Nephron progenitor cell (in vitro differentiated cells): ENCODE measurements around the gene MED12L.
A peak's percentile ranks its signal among the peaks of the same experiment; 100 is the strongest.

Source experiments
- DNase-seq: peaks from one replicate; pipeline ENCODE4 v3.0.0; 2021
- H3K27ac Mint-ChIP-seq: 2 replicates; pipeline ENCODE4 v1.8.0; 2021; ENCODE audit warnings: mild to moderate bottlenecking, moderate library complexity, mixed read lengths
- H3K27me3 Mint-ChIP-seq: 2 replicates; pipeline ENCODE4 v1.8.0; 2021; ENCODE audit warnings: mild to moderate bottlenecking, low read depth, mixed read lengths; ENCODE audit not compliant: poor library complexity
- H3K36me3 Mint-ChIP-seq: 2 replicates; pipeline ENCODE4 v1.8.0; 2021; ENCODE audit warnings: low read depth, mixed read lengths
- H3K4me1 Mint-ChIP-seq: 2 replicates; pipeline ENCODE4 v1.8.0; 2021; ENCODE audit warnings: mixed read lengths
- H3K4me3 Mint-ChIP-seq: 2 replicates; pipeline ENCODE4 v1.8.0; 2021; ENCODE audit warnings: mild to moderate bottlenecking, moderate library complexity, mixed read lengths
- H3K9me3 Mint-ChIP-seq: 2 replicates; pipeline ENCODE4 v1.8.0; 2021; ENCODE audit warnings: mild to moderate bottlenecking, moderate library complexity, mixed read lengths
- TF ChIP-seq, protein P1 (sequence below): fragments of 200-600 bp; sonication (generic); IDR thresholded peaks from 2 replicates; pipeline ENCODE4 v1.5.0; 2021; ENCODE audit warnings: antibody characterized with exemption

Gene MED12L

GRCh38 chr3:151296226-151296625, 210.8 kb downstream of the MED12L start:
- DNase-seq: no peak
- TF ChIP-seq, protein P1, sequence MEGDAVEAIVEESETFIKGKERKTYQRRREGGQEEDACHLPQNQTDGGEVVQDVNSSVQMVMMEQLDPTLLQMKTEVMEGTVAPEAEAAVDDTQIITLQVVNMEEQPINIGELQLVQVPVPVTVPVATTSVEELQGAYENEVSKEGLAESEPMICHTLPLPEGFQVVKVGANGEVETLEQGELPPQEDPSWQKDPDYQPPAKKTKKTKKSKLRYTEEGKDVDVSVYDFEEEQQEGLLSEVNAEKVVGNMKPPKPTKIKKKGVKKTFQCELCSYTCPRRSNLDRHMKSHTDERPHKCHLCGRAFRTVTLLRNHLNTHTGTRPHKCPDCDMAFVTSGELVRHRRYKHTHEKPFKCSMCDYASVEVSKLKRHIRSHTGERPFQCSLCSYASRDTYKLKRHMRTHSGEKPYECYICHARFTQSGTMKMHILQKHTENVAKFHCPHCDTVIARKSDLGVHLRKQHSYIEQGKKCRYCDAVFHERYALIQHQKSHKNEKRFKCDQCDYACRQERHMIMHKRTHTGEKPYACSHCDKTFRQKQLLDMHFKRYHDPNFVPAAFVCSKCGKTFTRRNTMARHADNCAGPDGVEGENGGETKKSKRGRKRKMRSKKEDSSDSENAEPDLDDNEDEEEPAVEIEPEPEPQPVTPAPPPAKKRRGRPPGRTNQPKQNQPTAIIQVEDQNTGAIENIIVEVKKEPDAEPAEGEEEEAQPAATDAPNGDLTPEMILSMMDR: no peak
- no peaks in the 10 kb centered on the region for H3K9me3 Mint-ChIP-seq
- H3K36me3 Mint-ChIP-seq: no peaks in the 10 kb centered on the region
- H3K27ac Mint-ChIP-seq: peak overlapping the region; percentile 14
- no peaks in the 10 kb centered on the region for H3K27me3 Mint-ChIP-seq
- H3K4me3 Mint-ChIP-seq: no peak overlapping the region
- peaks cover 13% of the 10 kb centered on the region for H3K4me1 Mint-ChIP-seq

- H3K27ac Mint-ChIP-seq: no peak overlapping the region
- TF ChIP-seq, protein P1: no peak
- H3K4me1 Mint-ChIP-seq: peaks cover 13% of the 10 kb centered on the region
- H3K4me3 Mint-ChIP-seq: no peak overlapping the region
- no peaks in the 10 kb centered on the region for H3K27me3 Mint-ChIP-seq
- no peak for DNase-seq
- no peaks in the 10 kb centered on the region for H3K9me3 Mint-ChIP-seq
- no peaks in the 10 kb centered on the region for H3K36me3 Mint-ChIP-seq
These were observed 212.0 kb downstream of the MED12L start for GRCh38 chr3:151297429-151297828.

- no peak for DNase-seq
- TF ChIP-seq, protein P1: no peak
- Mint-ChIP-seq H3K4me1 (peaks cover 13% of the 10 kb centered on the region), H3K27me3 (no peaks in the 10 kb centered on the region), H3K36me3 (peaks cover 5% of the 10 kb centered on the region), H3K27ac (no peak overlapping the region), H3K9me3 (no peaks in the 10 kb centered on the region), H3K4me3 (no peak overlapping the region)
These were observed 213.5 kb downstream of the MED12L start for GRCh38 chr3:151299006-151299405.

- TF ChIP-seq, protein P1: no peak
- H3K4me3 Mint-ChIP-seq: no peak overlapping the region
- peak overlapping the region; percentile 59 for H3K27ac Mint-ChIP-seq
- peaks cover 5% of the 10 kb centered on the region for H3K36me3 Mint-ChIP-seq
- no peaks in the 10 kb centered on the region for H3K27me3 Mint-ChIP-seq
- no peaks in the 10 kb centered on the region for H3K9me3 Mint-ChIP-seq
- DNase-seq: no peak
- peaks cover 23% of the 10 kb centered on the region for H3K4me1 Mint-ChIP-seq
These were observed 215.1 kb downstream of the MED12L start for GRCh38 chr3:151300539-151300938.

- Mint-ChIP-seq H3K27ac (no peak overlapping the region), H3K4me1 (peaks cover 29% of the 10 kb centered on the region), H3K36me3 (peaks cover 5% of the 10 kb centered on the region), H3K9me3 (no peaks in the 10 kb centered on the region), H3K4me3 (no peak overlapping the region), H3K27me3 (no peaks in the 10 kb centered on the region)
- no peak for DNase-seq
- TF ChIP-seq, protein P1: no peak
These were observed 216.3 kb downstream of the MED12L start for GRCh38 chr3:151301787-151302186.

DNA sequence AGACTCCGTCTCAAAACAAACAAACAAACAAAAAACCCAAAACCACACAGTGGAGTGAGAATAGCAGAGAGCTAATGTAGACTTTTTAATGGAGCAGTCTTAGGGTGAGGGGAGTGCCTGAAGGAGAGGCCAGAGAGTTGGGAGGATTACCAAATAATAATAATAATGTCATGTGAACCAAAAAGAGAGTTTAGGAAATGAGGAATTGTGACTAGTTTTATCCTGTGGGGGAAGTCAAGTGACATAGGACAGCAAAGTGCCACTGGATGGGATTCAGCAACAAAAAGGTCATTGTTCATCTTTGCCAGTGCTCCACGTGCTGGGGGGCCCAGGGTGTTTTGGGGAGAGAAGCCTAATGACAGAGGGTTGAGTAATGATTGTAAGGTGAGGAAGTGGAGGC, 218.3 kb downstream of the MED12L start:
- H3K27me3 Mint-ChIP-seq: peaks cover 5% of the 10 kb centered on the region
- H3K36me3 Mint-ChIP-seq: peaks cover 5% of the 10 kb centered on the region
- DNase-seq: no peak
- peaks cover 29% of the 10 kb centered on the region for H3K4me1 Mint-ChIP-seq
- TF ChIP-seq, protein P1: no peak
- no peak overlapping the region for H3K4me3 Mint-ChIP-seq
- H3K27ac Mint-ChIP-seq: peak overlapping the region; percentile 1
- no peaks in the 10 kb centered on the region for H3K9me3 Mint-ChIP-seq
